Measurements from ENCODE around the gene NUCB2.

- TF ChIP-seq CTCF (conservative IDR thresholded peaks at IDR 0.05; ENCODE audit: low read depth, low read length) (no peak), EZH2 (IDR thresholded peaks at IDR 0.05; ENCODE audit: low read length, unreplicated experiment) (no peak)
These were observed 17.5 kb downstream of the NUCB2 start for GRCh38 chr11:17294033-17294432.

Data from PC-3 (cell line).